ENCODE data around the gene CIB2.

The CIB2 gene

GRCh38 chr15:78082743-78083110 lies 48.5 kb downstream of the CIB2 start:
- no peak for DNase-seq

DNA sequence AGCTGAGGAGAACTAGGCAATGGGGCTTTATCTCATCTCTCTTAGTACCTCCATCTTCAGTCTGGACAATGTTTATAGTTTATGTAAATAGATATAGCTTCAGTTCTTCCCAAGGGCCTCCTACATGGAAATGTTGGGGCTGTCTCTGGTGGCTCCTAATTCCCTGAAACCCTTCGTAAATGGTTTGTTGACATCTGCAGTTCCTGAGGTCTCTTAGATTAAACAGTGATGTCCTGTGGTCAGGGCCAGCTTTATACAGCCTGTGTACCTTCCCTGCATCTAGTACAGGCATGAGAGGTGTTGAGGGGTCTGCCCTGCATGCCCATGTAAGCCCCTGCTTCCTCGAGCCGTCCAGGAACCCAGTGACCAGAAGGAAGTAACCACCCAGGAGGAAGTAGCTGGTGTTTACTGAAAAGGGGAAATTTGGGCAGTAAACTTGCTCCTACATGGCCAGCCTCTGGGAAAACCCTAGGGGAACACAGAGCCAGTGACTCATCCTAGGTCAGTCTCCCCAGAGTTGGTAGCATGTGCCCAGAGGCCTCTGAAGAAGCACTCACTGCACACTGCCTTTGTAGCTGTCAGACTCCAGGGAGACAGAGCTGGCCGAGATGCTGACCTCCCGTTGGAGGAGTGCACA lies 49.0 kb downstream of the CIB2 start:
- DNase-seq = no peak

DNA sequence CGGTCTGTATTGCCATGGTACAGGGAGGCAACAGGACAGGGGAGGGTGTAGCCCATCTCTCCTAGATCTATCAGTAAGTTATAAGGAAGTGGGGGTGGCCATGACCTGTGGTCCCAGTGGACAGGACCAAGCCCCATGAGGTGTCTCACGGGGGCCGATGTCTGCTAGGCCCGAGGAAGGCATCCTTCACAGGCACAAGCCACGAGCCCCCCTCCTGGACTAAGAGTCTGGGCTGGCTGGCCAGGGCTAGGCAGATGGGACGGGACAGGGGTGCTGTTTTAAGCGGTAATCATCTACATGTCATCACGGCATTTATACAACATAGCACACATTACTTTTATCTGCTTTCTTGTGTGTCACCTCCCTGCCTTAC lies 51.2 kb downstream of the CIB2 start:
- DNase-seq = no peak

- no peak for DNase-seq
Measured at GRCh38 chr15:78079298-78080087, 51.8 kb downstream of the CIB2 start.

DNA sequence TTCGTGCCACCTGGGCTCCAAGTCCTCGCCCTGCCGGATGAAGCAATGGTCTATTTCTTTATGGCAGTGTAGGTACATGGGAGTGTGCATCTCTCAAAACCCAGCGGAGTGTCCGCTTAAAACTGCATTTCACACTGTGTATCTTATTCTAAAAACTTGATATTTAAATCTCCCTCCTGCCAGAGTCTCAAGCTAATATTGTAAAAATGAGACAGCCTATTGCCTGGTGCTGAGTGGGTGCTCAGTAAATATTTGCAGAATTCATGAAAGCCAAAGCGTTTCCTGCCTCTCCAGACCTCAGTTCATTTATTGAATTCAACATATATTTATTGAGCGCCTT lies 53.4 kb downstream of the CIB2 start:
- no peak for DNase-seq

DNA sequence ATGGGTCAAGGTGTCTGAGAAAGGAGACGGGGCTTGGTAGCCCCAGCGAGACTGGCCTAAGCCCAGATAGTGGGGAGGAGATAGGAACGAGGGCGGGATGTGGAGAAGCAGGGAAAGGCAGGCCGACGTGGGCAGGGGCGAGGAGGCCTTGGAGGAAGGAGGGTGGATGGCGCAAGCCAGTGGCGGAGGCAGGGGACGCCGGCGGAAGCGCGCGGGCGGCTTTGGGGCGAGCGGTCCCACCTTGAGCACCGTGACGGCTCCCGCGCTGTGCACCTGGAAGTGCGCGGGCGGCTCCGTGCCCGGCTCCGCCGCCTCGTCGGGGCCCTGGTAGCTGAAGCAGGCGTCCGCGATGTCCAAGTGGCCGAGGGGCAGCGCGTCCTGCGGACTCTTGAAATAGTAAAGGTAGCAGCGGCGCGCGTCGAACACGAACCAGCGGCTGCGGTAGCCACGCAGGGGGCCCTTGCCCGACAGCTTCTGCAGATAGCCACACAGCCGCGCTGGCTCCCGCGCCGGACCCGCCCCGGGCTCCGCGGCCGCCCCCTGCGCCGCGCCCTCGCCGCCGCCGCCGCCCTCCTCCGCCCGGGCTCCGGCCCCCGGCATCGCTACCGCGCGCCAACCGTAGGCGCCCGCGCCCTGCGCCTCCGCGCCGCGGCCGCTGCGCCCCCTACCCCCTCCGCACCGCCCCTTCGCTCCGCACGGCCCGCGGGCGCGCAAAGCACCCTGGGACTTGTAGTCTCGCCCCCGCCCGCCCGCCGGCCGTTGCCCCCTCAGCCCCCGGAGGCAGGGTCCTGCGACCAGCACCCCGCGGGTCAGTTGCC lies 54.0 kb downstream of the CIB2 start, which contains the start of gene TBC1D2B:
TBC1D2B (minus strand) TSS at position 659 of the 818 bp plus-strand sequence; CDS start at position 600, 59 bp downstream.
- DNase-seq = peak; percentile 78

GRCh38 chr15:78076231-78077052 lies 54.8 kb downstream of the CIB2 start:
- peak; percentile 60 for DNase-seq

- DNase-seq = peak; percentile 78
Measured at GRCh38 chr15:78075490-78076230, 55.6 kb downstream of the CIB2 start.

DNA sequence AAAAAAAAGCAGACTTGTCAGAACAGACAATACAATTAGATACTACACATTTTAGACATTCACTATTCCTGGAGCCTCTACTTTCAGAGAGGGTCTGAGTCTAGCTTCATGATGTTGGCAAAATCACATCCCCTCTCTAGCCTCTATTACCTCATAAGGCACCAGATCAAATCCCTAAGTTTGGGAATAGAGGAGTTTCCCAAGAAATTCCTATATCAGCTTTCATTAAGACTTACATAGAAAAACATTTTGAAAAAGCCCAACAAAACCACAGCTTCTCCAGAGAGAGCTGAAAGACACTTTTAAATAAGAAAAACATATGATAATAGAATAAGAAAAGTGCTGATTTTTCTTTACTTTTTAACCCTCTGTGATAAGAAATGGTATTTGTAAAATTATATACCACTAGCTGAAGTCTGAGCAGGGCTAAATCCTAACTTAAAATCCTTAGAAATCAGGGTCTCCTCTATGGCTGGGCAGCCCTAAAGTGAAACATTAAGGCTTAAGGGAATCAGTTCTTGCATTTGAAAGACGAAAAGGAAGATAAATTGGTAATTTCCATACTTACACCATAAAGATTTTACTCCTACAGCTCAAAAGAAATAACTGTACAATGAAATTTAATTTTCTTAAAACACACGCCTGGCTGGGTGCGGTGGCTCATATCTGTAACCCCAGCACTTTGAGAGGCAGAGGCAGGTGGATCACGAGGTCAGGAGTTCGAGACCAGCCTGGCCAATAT lies 58.0 kb downstream of the CIB2 start:
- DNase-seq = peak; percentile 39

- DNase-seq = peak; percentile 65
Measured at GRCh38 chr15:78072080-78072892, 59.0 kb downstream of the CIB2 start.

GRCh38 chr15:78071383-78071782 lies 59.9 kb downstream of the CIB2 start:
- no peak for DNase-seq

GRCh38 chr15:78070049-78070700 lies 61.1 kb downstream of the CIB2 start:
- no peak for DNase-seq

GRCh38 chr15:78069462-78070029 lies 61.7 kb downstream of the CIB2 start:
- DNase-seq = no peak

- DNase-seq = no peak
Measured at GRCh38 chr15:78069052-78069414, 62.2 kb downstream of the CIB2 start.

GRCh38 chr15:78067328-78068228 lies 63.7 kb downstream of the CIB2 start:
- peak; percentile 78 for DNase-seq

DNA sequence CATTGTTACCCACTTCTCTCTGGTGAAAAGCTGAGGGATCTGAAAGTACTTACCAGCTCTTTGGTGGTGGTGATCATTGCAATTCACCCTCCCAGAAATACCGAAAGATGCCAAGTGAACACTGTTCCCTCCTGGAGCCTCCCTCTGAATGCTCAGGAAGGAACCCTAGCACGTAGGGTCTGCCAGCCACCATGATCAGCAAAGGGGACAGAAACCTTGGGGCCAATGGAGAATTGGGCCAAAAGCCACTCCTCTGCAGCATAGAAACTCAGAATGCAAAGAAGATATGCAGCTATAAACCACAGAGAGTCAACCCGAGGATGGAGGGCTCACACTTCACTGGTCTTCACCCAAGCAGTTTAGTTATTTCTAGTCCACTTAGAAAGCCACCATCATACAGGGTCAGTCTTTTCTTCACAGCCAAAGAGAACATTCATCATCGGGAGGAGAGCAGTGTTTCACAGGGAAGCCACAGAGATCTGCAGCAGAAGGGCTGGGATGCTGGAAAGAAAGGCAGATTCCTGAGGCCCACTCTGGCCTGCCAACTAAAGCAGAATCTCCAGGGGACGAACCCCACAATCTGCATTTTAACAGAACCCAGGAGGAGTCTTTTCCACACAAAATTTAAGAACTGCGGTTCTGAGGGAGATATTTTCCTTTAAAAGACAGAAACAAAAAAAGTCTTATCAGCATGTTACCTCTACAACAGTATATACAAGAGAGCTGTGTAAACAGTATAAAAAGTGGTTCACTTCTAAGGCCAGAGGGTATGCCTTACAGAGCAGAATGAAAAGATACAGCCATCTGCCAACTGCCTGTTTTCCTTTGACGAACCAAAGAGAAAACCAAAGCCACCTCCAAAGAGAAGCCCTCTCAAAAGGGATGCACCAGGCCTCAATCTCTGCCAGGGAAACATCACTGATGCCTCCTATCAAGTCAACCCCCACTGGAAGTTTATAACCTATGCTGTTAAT lies 65.0 kb downstream of the CIB2 start:
- DNase-seq = no peak

DNA sequence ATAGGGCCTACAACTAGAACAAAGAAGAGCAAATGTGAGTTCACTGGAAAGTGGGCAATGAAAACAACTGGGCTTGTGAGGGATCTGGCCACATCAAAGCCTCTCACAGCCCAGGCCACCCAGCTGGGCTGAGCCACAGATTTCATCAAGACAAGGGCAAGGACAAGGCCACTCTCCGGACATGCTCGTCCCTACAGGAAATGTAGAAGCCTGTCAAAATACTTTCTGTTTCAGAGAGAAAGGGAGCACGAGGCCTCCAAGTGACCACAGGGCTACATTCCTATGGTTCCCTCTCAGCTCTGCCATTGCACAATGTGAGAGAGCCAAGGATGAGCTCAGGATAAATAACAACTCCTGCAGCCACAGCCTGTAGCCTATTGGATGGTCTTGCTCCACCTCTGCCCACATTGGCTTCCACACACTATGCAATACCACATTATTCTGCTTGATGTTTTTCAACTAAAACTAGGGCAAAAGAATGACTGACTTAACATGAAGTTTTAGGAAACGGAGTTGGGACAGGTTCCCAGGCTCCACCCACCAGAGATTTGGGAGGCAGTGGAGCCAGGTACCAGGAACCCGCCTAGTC lies 65.9 kb downstream of the CIB2 start:
- peak; percentile 50 for DNase-seq
